ENCODE results near the gene UQCR10.

DNA sequence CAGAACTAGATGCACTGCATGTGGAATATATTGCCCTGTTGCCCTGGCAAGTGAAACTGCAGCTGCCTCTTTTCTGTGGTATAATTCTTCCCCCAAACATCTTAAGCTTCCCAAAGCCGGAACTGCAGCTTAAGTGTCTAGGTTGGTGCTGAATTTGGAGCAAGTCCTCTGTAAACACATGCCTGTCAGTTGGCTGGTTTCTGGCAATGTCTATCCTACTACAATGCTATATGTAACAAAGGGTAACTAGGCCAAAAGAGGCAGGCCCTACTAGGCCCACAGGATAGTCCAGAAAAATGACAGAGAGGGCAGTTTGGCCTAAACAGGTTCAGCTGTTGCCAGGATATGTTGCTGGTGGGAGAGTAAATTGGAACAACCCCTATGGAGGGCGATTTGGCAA lies 43.0 kb downstream of the UQCR10 start:
- TF ChIP-seq POLR2A (IDR thresholded peaks at IDR 0.05), result no peak
- TF ChIP-seq, protein P1, sequence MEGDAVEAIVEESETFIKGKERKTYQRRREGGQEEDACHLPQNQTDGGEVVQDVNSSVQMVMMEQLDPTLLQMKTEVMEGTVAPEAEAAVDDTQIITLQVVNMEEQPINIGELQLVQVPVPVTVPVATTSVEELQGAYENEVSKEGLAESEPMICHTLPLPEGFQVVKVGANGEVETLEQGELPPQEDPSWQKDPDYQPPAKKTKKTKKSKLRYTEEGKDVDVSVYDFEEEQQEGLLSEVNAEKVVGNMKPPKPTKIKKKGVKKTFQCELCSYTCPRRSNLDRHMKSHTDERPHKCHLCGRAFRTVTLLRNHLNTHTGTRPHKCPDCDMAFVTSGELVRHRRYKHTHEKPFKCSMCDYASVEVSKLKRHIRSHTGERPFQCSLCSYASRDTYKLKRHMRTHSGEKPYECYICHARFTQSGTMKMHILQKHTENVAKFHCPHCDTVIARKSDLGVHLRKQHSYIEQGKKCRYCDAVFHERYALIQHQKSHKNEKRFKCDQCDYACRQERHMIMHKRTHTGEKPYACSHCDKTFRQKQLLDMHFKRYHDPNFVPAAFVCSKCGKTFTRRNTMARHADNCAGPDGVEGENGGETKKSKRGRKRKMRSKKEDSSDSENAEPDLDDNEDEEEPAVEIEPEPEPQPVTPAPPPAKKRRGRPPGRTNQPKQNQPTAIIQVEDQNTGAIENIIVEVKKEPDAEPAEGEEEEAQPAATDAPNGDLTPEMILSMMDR (IDR thresholded peaks at IDR 0.05), result no peak
- TF ChIP-seq POLR2AphosphoS5 (IDR thresholded peaks at IDR 0.05; ENCODE audit: insufficient read depth in 1 of 2, low read depth in 1 of 2), result no peak
